HepG2 (cell line): ENCODE results near the gene PLA2G4B. TPM values are rescaled to one million over a fixed set of nuclear protein-coding genes. Genes with fewer than 3 reads are reported as not detected.

ENCODE experiments used
- ARID4A ChIP-seq: sonication (generic); formaldehyde crosslinking; IDR thresholded peaks from 2 replicates; pipeline ENCODE4 v1.5.0; 2020; ENCODE audit warnings: mild to moderate bottlenecking, missing genetic modification reagents, borderline replicate concordance
- ATF3 ChIP-seq: sonication (generic); formaldehyde crosslinking; IDR thresholded peaks from 2 replicates; pipeline ENCODE4 v1.4.0; 2020; ENCODE audit warnings: missing genetic modification reagents
- ATF7-NPFF ChIP-seq: sonication (generic); formaldehyde crosslinking; IDR thresholded peaks from 2 replicates; pipeline ENCODE4 v1.8.1; 2023; ENCODE audit warnings: mild to moderate bottlenecking, low read depth, missing genetic modification reagents, moderate library complexity
- CERS6 ChIP-seq: sonication (generic); formaldehyde crosslinking; IDR thresholded peaks from 2 replicates; pipeline ENCODE4 v1.5.0; 2020; ENCODE audit warnings: missing genetic modification reagents
- DMAP1 ChIP-seq: IDR thresholded peaks from 2 replicates; pipeline ENCODE4 v1.6.1; 2016
- GFI1 ChIP-seq: sonication (generic); formaldehyde crosslinking; IDR thresholded peaks from 2 replicates; pipeline ENCODE4 v1.5.0; 2020; ENCODE audit warnings: missing genetic modification reagents, mild to moderate bottlenecking, borderline replicate concordance
- ISL2 ChIP-seq: sonication (generic); formaldehyde crosslinking; IDR thresholded peaks from 2 replicates; pipeline ENCODE4 v1.5.0; 2020; ENCODE audit warnings: missing genetic modification reagents
- MAFG ChIP-seq: sonication (generic); formaldehyde crosslinking; IDR thresholded peaks from 2 replicates; pipeline ENCODE4 v1.5.1; 2020; ENCODE audit warnings: mild to moderate bottlenecking, missing genetic modification reagents
- MED13 ChIP-seq: sonication (generic); formaldehyde crosslinking; IDR thresholded peaks from 2 replicates; pipeline ENCODE4 v1.5.0; 2020; ENCODE audit warnings: missing genetic modification reagents
- NCOA5 ChIP-seq: sonication (generic); formaldehyde crosslinking; IDR thresholded peaks from 2 replicates; pipeline ENCODE4 v1.4.0; 2020; ENCODE audit warnings: missing genetic modification reagents
- POGZ ChIP-seq: sonication (generic); formaldehyde crosslinking; IDR thresholded peaks from 2 replicates; pipeline ENCODE4 v1.4.0; 2020; ENCODE audit warnings: mild to moderate bottlenecking, missing genetic modification reagents
- POLR2G ChIP-seq: fragments of 200-400 bp; formaldehyde crosslinking; IDR thresholded peaks from 2 replicates; pipeline ENCODE4 v1.6.1; 2018; ENCODE audit warnings: mild to moderate bottlenecking, low read depth, low read length, moderate library complexity
- SAP130 ChIP-seq: IDR thresholded peaks from 2 replicates; pipeline ENCODE4 v1.6.1; 2016; ENCODE audit warnings: low read depth
- STAG1 ChIP-seq: sonication (generic); formaldehyde crosslinking; IDR thresholded peaks from 2 replicates; pipeline ENCODE4 v1.4.0; 2020; ENCODE audit warnings: missing genetic modification reagents
- TP53 ChIP-seq: sonication (generic); formaldehyde crosslinking; conservative IDR thresholded peaks from 2 replicates; pipeline ENCODE4 v1.4.0; 2020; ENCODE audit warnings: missing genetic modification reagents
- ZC3H13 ChIP-seq: sonication (generic); formaldehyde crosslinking; IDR thresholded peaks from 2 replicates; pipeline ENCODE4 v1.8.1; 2023; ENCODE audit warnings: mild to moderate bottlenecking, missing genetic modification reagents, moderate library complexity
- ZFX ChIP-seq: sonication (generic); formaldehyde crosslinking; IDR thresholded peaks from 2 replicates; pipeline ENCODE4 v1.4.0; 2020; ENCODE audit warnings: mild to moderate bottlenecking, low read depth, missing genetic modification reagents, moderate library complexity
- ZFYVE20 ChIP-seq: sonication (generic); formaldehyde crosslinking; IDR thresholded peaks from 2 replicates; pipeline ENCODE4 v1.8.0; 2023; ENCODE audit warnings: low read depth, mild to moderate bottlenecking, moderate library complexity, missing genetic modification reagents, borderline replicate concordance
- ZGPAT ChIP-seq: IDR thresholded peaks from 2 replicates; pipeline ENCODE4 v1.6.1; 2016; ENCODE audit warnings: mild to moderate bottlenecking
- ZNF619 ChIP-seq: sonication (generic); formaldehyde crosslinking; IDR thresholded peaks from 2 replicates; pipeline ENCODE4 v1.4.0; 2020; ENCODE audit warnings: mild to moderate bottlenecking, missing genetic modification reagents
- ZNF678 ChIP-seq: sonication (generic); formaldehyde crosslinking; IDR thresholded peaks from 2 replicates; pipeline ENCODE4 v1.4.0; 2020; ENCODE audit warnings: mild to moderate bottlenecking, missing genetic modification reagents
- ZNF768 ChIP-seq: sonication (generic); formaldehyde crosslinking; IDR thresholded peaks from 2 replicates; pipeline ENCODE4 v1.4.0; 2020; ENCODE audit warnings: missing genetic modification reagents
- ZNF777 ChIP-seq: sonication (generic); formaldehyde crosslinking; IDR thresholded peaks from 2 replicates; pipeline ENCODE4 v1.4.0; 2020; ENCODE audit warnings: missing genetic modification reagents
- ZNF839 ChIP-seq: sonication (generic); formaldehyde crosslinking; IDR thresholded peaks from 2 replicates; pipeline ENCODE4 v1.4.0; 2020; ENCODE audit warnings: missing genetic modification reagents, mild to moderate bottlenecking, borderline replicate concordance
- polyA plus RNA-seq, 8 experiments: library from polyadenylated mRNA; depleted of rRNA in 3 of 8; stranded (reverse) in 7 of 8; unstranded in 1 of 8; fragments of >200 nt; fragmentation: Illumina TruSeq in 4 of 8; extraction: Trizol in 4 of 8; gene quantifications; 2 replicates each; pipeline versions ENCODE4 v1.2.1 to v1.2.3, GENCODE V29; 2011 to 2016; ENCODE audit warnings: low read depth in 4 of 8, missing spikeins in 1 of 8, mixed read lengths in 1 of 8; ENCODE audit not compliant: insufficient read depth in 1 of 8
- total RNA-seq, 5 experiments: library from RNA; depleted of rRNA; stranded (reverse); fragments of >200 nt; fragmentation: Illumina TruSeq; extraction: Trizol; gene quantifications; 2 replicates each; pipeline ENCODE4 v1.2.3, GENCODE V29; 2016; ENCODE audit warnings: low read depth in 1 of 5

PLA2G4B gene
- total and polyA plus RNA-seq, 2 of the 13 experiments (the other 11 are each of a cell fraction or from before 2014, with no cell fraction given), result 5.1 to 8.0 TPM

- TF ChIP-seq ZFYVE20 (CRISPR knock-in tag) (peak; percentile 22; the same call in 1 of the 2 replicates), MAFG (CRISPR knock-in tag) (no peak), ZC3H13 (peak; percentile 72; the same call in 1 of the 2 replicates), POGZ (peak; percentile 16; the same call in 1 of the 2 replicates), ZFX (peak; percentile 72), STAG1 (no peak), ZNF777 (CRISPR knock-in tag) (peak; percentile 44; the same call in 1 of the 2 replicates), ARID4A (CRISPR knock-in tag) (peak; percentile 78), ZGPAT (CRISPR knock-in tag) (peak; percentile 59; the same call in 1 of the 2 replicates), ZNF839 (no peak), ATF3 (CRISPR knock-in tag) (no peak; the same call in 1 of the 2 replicates), ZNF619 (peak; percentile 21; the same call in 1 of the 2 replicates), NCOA5 (CRISPR knock-in tag) (no peak), CERS6 (CRISPR knock-in tag) (no peak), ISL2 (peak; percentile 60), MED13 (CRISPR knock-in tag) (peak; percentile 20; the same call in 1 of the 2 replicates), SAP130 (CRISPR knock-in tag) (peak; percentile 79), ZNF768 (CRISPR knock-in tag) (peak; percentile 74; the same call in 1 of the 2 replicates), ATF7-NPFF (CRISPR knock-in tag) (peak; percentile 66), ZNF678 (CRISPR knock-in tag) (no peak), GFI1 (0 out of 2 replicates have a peak, but pooled peaks have one; percentile 42), DMAP1 (CRISPR knock-in tag) (peak; percentile 37), TP53 (CRISPR knock-in tag) (no peak), POLR2G (peak; percentile 77)
Observed at GRCh38 chr15:41827880-41828806, 10.5 kb upstream of the PLA2G4B start, which contains the start of gene JMJD7 (continued).
